ENCODE data around the gene ECEL1.

Gene ECEL1

DNA sequence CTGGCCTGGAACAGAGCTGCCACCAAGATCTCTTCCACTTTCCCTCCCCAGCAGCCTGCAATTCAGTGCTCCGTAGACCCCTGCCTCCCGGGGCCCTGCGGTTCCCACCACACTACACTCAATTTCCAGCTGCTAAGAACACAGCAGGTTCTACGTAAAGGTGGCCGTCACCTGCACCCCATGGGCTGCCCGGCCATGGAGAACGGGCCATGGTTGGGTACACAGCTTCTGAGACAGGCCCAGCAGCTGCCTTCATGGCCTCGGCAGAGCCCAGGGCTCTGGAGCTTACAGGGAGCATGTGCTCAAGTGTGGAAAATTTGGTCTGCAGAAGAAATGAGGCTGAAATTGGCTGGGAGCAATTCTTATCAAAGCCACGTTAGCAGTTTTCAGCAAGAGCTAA, 54.0 kb downstream of the ECEL1 start:
- in situ Hi-C loops (cut with MboI; ENCODE audit: low sequenced_read_pairs): loop anchor here (25.0 kb wide), 1 partner anchor 521 kb away; no protein-coding TSS in a partner anchor

GRCh38 chr2:232432598-232433184, 54.9 kb downstream of the ECEL1 start:
- in situ Hi-C loops (cut with MboI; ENCODE audit: low sequenced_read_pairs): loop anchor here (25.0 kb wide), 1 partner anchor 520 kb away; no protein-coding TSS in a partner anchor

DNA sequence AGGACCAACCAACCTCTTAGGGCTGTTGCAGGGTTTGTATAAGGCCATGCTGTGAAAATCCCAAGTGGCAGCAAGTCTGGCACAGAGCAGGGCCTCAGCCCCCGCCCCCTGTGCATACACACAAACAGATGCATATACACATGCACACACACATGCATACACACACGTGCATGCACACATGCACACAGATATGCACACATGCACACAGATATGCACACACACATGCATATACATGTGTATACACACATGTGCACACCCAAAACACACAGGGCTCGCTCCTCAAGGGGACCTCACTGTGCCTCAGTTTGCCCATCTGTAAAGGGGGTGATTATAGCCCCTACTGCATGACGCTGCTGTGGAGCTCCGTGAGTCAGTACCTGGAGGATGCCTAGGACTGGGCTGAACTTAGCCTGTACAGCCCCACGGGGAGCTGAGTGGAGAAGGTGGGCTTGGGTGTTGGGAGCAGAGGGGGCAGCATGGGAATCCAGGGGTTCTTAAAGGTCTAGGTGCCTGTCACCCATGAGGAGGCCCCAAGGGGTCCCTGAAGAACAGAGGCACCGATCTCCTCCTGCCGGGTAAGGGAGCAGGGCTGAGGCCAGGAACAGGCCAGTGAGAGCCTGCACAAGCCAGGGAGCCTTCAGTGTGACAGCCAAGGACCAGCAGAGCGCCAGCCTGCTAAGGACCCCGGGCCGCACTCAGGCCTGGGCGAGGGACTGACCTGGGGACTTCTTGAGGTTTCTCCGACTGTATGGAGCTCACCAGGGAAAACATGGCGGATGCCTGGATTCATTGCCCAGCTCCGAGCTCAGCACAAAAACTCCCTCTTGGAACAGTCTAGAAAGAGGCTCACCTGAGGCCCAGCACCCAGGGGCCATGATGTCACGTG, 55.7 kb downstream of the ECEL1 start:
- in situ Hi-C loops (cut with MboI; ENCODE audit: low sequenced_read_pairs): loop anchor here (25.0 kb wide), 1 partner anchor 520 kb away; no protein-coding TSS in a partner anchor

All from HL-60/S4 treated with retinoic acid at 250 ng/mL for 4 days and 3 days (cell line).